Fibroblast of lung (primary cell): Measurements from ENCODE around the gene ZNF84.

ENCODE experiments used
- EZH2 ChIP-seq: IDR thresholded peaks from 2 replicates; pipeline ENCODE4 v1.5.1; 2012; ENCODE audit warnings: low read length, control low read depth, mild to moderate bottlenecking; ENCODE audit errors: missing control alignments
- TF ChIP-seq, protein P1 (sequence below), 2 donors: IDR thresholded peaks in 1 of 2; conservative IDR thresholded peaks in 1 of 2; 1 replicate in 1 of 2; 2 replicates in 1 of 2; pipeline ENCODE4 v1.5.1; 2011 to 2012; ENCODE audit warnings: low read length in 2 of 2, control low read depth in 1 of 2, inconsistent platforms in 1 of 2, low read depth in 1 of 2, mild to moderate bottlenecking in 1 of 2

DNA sequence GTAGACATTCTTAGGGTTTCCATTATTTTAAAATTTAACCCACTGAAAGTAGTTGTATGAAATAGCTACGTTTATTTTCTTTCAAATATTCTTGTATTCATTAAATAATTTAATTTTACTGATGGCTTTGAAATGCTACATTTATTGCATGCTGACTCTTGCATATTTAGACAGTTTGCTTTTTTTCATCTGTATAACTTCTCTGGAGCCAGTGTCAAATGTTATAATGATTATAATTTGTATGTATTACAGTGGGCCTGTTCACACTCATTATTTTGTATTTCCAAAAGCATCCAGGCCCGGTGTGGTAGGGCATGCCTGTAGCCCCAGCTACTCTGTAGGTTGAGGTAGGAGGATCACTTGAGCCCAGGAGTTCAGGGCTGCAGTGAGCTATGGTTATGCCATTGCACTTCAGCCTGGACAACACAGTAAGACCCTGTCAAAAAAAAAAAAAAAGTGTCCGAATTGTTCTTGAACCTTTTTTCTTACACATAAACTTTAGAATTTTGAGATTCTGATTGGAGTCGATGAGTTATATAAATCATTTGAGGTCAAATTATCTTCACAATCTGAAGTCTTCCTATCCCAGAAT is 905 bp downstream of the ZNF84 start:
- TF ChIP-seq, protein P1, sequence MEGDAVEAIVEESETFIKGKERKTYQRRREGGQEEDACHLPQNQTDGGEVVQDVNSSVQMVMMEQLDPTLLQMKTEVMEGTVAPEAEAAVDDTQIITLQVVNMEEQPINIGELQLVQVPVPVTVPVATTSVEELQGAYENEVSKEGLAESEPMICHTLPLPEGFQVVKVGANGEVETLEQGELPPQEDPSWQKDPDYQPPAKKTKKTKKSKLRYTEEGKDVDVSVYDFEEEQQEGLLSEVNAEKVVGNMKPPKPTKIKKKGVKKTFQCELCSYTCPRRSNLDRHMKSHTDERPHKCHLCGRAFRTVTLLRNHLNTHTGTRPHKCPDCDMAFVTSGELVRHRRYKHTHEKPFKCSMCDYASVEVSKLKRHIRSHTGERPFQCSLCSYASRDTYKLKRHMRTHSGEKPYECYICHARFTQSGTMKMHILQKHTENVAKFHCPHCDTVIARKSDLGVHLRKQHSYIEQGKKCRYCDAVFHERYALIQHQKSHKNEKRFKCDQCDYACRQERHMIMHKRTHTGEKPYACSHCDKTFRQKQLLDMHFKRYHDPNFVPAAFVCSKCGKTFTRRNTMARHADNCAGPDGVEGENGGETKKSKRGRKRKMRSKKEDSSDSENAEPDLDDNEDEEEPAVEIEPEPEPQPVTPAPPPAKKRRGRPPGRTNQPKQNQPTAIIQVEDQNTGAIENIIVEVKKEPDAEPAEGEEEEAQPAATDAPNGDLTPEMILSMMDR (conservative IDR thresholded peaks at IDR 0.05 in 1 of 2, IDR thresholded peaks at IDR 0.05 in 1 of 2; ENCODE audit: low read depth in 1 of 2, low read length in 2 of 2): no peak
- TF ChIP-seq EZH2: no peak
